ENCODE data around the gene PLK4.

The PLK4 gene

GRCh38 chr4:127880763-127881562 is at the start of gene PLK4:
Gene PLK4 (plus strand): TSS chr4:127880893. CDS start chr4:127881135, 242 bp downstream.
- in situ Hi-C loops (cut with MboI; ENCODE audit: low sequenced_read_pairs) = no loop called here

DNA sequence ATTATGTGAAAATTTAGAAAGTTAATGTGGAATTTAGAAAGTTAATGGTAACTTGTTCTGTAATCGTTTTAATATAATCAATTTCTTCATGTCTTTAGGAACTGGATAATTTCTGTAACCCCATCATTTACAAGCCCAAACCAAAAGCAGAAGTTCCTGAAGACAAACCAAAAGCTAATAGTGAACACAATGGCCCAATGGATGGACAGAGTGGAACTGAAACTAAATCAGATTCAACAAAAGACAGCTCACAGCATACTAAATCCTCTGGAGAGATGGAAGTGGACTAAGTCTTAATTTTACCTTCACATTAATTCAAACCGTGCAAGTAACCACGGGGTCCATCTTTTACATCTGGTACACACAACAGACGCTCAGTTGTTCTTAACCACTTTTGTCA is 48.1 kb upstream of the PLK4 start:
- in situ Hi-C loops (cut with MboI; ENCODE audit: low sequenced_read_pairs) = no loop called here

DNA sequence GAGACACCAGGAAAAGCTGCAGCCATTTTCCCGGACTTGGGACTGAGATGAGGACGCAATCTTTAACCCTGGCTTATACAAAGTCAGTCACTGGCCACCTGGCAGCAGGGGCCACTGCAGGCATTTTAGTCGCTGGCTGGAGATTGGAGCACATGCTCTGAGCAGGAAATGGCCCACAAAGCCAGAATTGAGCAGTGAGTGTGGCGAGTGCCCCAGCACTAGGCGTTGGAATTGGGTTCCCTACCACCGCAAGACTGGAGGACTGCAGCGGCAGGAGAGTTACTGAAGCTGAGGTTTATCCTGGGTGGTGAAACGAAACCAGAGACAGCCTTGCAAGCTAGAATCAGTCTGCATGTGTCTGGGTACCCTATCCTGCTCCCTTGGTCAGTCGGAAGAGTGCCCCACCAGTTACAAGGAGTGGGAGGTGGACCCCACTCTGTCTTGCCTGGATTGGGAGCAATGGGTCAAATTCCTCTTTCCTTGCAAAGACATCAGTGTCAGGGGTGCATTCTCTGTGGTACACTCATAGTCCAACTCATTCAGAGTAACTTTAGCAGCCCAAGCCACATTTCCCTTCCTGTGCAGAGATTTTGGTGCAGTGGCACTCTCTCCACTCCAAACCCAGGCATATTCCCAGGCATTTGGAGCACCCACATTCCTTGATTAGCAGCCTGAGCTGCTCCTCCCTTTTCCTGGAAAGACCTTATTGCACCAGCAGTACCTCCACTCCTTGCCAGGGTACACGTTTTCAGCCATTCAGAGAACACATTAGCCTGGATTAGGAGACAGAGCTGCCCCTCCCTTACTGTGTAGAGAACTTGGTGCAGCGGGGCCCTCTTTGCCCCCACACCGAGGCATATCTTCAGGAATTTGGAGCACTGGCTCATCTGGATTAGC is 36.7 kb upstream of the PLK4 start:
- in situ Hi-C loops (cut with MboI; ENCODE audit: low sequenced_read_pairs) = no loop called here

- in situ Hi-C loops (cut with MboI; ENCODE audit: low sequenced_read_pairs) = no loop called here
These were observed 36.0 kb upstream of the PLK4 start for GRCh38 chr4:127844601-127845116.

GRCh38 chr4:127846061-127846460 is 34.6 kb upstream of the PLK4 start:
- in situ Hi-C loops (cut with MboI; ENCODE audit: low sequenced_read_pairs) = no loop called here

DNA sequence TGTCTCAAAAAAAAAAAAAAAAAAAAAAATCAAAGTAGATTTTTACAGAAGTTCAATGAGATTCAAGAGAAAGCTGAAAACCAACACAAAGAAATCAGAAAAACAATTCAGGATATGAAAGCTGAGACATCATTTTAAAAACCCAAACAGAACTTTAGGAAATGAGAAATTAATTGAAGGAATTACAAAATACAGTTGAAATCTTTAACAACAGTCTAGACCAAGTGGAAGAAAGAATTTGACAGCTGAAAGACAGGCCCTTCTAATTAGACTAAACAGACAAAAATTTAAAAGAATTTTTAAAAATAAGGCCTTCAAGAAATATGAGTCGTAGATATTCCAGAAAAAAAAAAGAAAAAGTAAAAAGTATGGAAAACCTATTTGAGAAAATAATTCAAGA is 33.9 kb upstream of the PLK4 start:
- in situ Hi-C loops (cut with MboI; ENCODE audit: low sequenced_read_pairs) = no loop called here

DNA sequence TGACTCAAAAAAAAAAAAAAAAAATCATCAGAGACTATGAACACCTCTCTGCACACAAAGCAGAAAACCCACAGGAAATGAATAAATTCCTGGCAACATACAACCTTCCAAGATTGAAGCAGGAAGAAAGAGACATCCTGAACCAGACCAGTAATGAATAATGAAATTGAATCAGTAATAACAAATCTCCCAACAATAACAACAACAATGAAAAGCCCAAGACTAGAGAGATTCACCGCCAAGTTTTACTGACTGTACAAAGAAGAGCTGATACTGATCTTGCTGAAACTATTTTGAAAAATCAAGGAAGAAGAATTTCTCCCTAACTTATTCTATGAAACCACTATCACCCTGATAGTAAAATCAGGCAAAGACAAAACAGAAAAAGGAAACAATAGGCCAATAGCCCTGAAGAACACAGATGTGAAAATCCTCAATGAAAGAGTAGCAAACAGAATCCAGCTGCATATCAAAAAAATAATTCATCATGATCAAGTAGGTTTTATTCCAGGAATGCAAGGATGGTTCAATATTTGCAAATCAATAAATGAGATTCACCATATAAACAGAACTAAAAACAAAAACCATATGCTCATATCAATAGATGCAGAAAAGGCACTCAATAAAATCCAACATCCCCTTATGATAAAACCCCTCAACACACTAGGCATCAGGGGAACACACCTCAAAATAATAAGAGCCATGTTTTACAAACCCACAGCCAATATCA is 31.0 kb upstream of the PLK4 start:
- in situ Hi-C loops (cut with MboI; ENCODE audit: low sequenced_read_pairs) = no loop called here

GRCh38 chr4:127852661-127853060 is 28.0 kb upstream of the PLK4 start:
- in situ Hi-C loops (cut with MboI; ENCODE audit: low sequenced_read_pairs) = no loop called here

- in situ Hi-C loops (cut with MboI; ENCODE audit: low sequenced_read_pairs) = no loop called here
These were observed 24.4 kb upstream of the PLK4 start for GRCh38 chr4:127856196-127856812.

DNA sequence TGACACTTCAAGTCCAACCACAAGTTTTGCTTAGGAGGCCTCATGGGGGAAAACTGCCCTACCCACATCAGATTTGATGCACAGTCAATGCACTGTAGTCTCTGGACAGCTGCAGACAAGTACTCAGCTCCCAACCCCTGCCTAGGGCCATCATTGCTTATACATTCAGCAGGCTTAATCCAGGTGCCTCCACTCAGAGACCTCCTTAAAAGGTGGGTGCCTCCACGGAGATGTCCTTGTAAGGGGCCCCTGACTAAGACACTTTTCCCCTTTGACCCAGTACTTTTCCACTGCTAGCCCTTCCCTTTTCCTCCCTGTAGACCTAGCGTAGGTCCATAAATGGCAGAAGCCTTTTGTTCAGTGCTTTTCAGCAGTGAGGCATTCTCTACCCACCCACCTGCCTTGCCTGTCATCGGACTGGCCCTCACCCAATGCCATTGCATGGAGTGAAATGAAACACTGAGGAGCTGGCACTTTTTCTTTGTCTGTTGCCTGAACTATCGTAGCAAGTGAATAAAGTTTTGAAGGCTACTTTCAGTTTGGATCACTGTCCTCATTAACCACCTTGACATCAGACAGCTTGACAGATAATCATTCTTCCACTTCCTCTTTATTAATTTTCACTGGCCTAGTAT is 23.8 kb upstream of the PLK4 start:
- in situ Hi-C loops (cut with MboI; ENCODE audit: low sequenced_read_pairs) = no loop called here

DNA sequence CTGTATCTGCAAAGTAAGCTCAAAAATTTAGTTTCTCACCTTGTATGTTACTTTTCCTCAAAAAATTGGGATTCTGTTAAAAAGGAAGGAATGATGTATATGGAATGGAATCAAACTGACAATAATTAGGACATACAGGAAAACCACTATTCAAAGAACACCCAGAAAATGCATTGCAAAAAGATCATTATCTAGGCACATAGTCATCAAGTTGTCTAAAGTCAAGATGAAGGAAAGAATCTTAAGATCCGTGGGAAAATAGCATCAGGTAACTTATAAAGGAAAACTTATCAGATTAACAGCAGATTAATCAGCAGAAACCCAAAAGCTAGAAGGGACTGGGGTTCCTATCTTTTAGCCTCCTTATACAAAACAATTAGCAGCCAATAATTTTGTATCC is 23.1 kb upstream of the PLK4 start:
- in situ Hi-C loops (cut with MboI; ENCODE audit: low sequenced_read_pairs) = no loop called here

DNA sequence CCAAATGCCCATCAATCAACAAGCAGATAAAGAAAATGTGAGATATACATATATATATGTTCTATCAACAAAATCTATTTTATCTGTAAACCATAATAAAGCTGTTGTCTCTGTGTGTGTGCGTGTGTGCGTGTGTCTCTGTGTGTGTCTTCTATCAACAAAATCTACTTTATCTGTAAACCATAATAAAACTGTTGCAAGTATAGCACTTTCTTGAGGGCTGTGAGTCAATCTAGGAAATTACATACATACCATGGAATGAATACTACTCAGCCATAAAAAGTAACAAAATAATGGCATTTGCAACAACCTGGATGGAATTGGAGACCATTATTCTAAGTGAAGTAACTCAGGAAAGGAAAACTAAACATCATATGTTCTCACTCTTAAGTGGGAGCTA is 12.5 kb upstream of the PLK4 start:
- in situ Hi-C loops (cut with MboI; ENCODE audit: low sequenced_read_pairs) = no loop called here

GRCh38 chr4:127870281-127870680 is 10.4 kb upstream of the PLK4 start:
- in situ Hi-C loops (cut with MboI; ENCODE audit: low sequenced_read_pairs) = no loop called here

- in situ Hi-C loops (cut with MboI; ENCODE audit: low sequenced_read_pairs) = no loop called here
These were observed 10.0 kb upstream of the PLK4 start for GRCh38 chr4:127870688-127871087.

GRCh38 chr4:127875791-127876190 is 4.9 kb upstream of the PLK4 start:
- in situ Hi-C loops (cut with MboI; ENCODE audit: low sequenced_read_pairs) = no loop called here

DNA sequence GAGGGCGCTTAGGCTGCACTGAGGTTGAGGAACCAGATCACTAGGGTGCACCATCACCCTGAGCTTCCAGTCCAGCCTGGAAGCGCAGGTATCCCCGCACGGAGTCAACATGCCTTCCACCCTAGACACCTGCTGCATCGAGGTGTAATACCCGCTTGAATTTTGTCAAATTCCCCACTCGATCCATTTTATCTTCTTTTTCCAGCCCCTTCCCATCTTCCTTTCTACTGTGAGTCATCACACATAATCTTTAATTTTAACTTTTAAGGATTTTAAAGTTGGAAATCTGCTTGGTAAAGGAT is 821 bp downstream of the PLK4 start:
- in situ Hi-C loops (cut with MboI; ENCODE audit: low sequenced_read_pairs) = no loop called here

- in situ Hi-C loops (cut with MboI; ENCODE audit: low sequenced_read_pairs) = no loop called here
These were observed 7.9 kb downstream of the PLK4 start for GRCh38 chr4:127888559-127888958.

DNA sequence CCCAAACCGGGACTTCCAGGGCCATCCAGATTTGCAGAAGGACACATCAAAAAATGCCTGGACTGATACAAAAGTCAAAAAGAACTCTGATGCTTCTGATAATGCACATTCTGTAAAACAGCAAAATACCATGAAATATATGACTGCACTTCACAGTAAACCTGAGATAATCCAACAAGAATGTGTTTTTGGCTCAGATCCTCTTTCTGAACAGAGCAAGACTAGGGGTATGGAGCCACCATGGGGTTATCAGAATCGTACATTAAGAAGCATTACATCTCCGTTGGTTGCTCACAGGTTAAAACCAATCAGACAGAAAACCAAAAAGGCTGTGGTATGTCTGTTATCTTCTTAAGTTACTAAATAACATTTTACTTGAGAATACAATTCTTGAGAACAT is 9.2 kb downstream of the PLK4 start:
- in situ Hi-C loops (cut with MboI; ENCODE audit: low sequenced_read_pairs) = no loop called here

GRCh38 chr4:127896069-127896468 is 15.4 kb downstream of the PLK4 start:
- in situ Hi-C loops (cut with MboI; ENCODE audit: low sequenced_read_pairs) = no loop called here

DNA sequence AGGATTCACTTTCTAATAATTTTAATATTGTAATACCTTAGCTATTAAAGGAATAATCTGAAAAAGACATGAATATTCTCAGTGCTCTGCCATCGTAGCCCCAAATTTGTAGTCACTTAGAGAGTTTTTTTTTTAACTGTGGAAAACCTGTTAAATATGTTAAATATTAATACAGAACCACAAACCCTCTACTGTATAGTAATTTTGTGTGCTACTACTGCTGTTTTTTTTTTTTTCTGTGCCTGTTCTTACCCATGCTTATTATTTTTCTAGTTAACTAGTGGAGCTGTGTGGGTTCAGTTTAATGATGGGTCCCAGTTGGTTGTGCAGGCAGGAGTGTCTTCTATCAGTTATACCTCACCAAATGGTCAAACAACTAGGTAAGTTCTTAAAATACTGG is 15.8 kb downstream of the PLK4 start:
- in situ Hi-C loops (cut with MboI; ENCODE audit: low sequenced_read_pairs) = no loop called here
